KBM-7 (cell line): Measurements from ENCODE around the gene C12orf56.
"Not testable (repeated sequence)": the region's sequence is repeated elsewhere in the genome, so short reads cannot be mapped to it uniquely, and the experiment has no call there.

Experiments
- DNase-seq: peaks from one replicate; pipeline ENCODE4 v3.0.0-alpha.2; 2015
- in situ Hi-C: fragments of 300-500 bp; cut with MboI; formaldehyde crosslinking; loops from 2 replicates; pipeline ENCODE4 v1.14.3; 2020; ENCODE audit warnings: low sequenced_read_pairs, low pct_unique_long_range_greater_than_20kb, mixed read lengths

C12orf56 gene

GRCh38 chr12:64392221-64392620, 1.7 kb upstream of the C12orf56 start:
- in situ Hi-C loops = no loop called here
- peak; percentile 50 for DNase-seq

DNA sequence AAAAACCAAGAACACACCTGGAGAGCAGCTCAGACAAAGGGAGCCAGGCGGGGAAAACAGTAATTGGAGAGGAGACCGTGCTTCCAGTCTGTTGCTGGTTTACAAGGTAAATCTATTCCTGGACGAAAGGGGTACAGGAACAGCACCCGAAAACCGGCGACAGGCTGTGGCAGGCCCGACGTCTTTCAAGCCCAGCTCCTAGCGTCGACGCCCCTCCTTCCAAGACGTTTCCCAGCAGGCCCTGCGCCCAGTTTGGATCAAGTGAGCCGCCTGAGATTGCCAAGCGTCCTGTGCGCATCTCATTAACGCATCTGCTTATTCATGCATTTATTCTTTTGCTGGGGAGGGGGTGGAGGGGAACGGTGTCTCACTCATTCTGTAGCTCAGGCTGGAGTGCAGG, 1.4 kb downstream of the C12orf56 start:
- no peak for DNase-seq
- in situ Hi-C loops = no loop called here

DNA sequence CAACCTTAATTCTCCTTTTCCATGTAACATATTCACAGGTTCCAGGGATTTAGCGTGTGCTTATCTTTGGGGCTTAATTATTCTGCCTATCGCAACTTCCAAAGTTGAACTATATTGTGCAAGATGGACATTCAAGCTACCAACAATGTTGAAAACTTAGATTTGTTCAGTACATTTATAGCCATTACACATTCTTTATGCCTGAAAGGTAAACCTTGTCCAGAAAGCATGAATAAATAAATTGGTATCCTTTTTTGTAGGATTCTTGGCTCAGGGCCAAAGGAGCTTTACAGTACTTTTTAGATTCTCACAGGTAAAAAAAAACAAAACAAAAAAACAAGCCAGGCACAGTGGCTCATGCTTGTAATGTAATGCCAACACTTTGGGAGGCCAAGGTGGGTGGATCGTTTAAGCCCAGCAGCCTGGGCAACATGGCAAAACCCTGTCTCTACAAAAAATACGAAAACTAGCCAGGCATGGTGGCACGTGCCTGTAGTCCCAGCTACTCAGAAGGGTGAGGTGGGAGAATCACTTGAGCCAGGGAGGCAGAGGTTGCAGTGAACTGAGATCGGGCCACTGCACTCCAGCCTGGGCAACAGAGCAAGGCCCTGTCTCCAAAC, 3.3 kb downstream of the C12orf56 start:
- in situ Hi-C loops = no loop called here
- no peak for DNase-seq

DNA sequence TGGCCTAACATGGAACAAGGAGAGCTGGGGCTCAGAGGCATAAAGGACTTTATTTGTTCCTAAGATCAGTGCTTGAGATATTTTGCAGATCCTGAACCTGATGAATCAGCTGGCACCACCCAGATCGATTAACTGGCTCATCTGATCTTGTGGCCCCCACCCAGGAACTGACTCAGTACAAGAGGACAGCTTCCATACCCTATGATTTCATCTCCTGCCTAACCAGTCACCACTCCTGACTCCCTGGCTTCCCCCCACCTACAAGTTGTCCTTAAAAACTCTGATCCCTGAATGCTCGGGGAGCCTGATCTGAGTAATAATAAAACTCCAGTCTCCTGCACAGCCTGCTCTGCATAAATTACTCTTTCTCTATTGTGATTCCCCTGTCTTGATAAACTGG, 5.1 kb downstream of the C12orf56 start:
- in situ Hi-C loops = no loop called here
- no peak for DNase-seq

DNA sequence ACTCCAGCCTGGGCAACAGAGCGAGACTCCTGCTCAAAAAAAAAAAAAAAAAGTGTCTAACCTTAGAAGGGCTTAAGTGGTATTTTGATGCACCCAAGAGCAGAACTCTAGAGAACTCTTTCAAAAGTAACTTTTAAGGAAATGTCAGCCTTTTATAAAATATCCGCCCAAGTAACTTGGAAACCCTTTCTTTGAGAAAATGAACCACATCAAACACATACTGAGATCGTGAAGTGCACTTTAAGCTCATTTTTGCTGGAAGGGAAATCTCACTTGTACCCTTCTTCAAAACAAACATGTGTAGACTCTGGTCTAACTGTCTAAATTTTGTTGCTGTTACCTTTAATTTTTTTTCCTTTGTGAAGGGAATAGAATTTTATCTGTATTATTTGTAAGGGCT, 5.5 kb downstream of the C12orf56 start:
- in situ Hi-C loops = no loop called here
- no peak for DNase-seq

DNA sequence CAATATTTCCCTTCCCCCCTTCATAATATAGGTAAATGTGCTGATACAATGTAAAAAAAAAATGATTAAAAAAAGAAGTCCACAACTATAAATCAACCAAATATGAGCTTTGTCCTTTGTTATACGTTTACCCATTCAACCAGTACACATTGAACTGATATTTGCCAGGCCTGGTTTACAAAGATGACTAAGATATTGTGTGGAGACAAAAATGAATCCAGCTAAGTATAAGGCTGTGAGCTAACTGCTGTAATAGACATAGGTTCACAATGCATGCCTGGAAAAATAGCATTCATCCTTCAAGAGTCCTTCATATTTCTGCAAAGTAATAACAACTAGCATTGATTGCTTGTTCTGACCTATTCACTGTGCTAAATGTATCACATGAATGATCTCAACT, 6.9 kb downstream of the C12orf56 start:
- no peak for DNase-seq
- in situ Hi-C loops = no loop called here

DNA sequence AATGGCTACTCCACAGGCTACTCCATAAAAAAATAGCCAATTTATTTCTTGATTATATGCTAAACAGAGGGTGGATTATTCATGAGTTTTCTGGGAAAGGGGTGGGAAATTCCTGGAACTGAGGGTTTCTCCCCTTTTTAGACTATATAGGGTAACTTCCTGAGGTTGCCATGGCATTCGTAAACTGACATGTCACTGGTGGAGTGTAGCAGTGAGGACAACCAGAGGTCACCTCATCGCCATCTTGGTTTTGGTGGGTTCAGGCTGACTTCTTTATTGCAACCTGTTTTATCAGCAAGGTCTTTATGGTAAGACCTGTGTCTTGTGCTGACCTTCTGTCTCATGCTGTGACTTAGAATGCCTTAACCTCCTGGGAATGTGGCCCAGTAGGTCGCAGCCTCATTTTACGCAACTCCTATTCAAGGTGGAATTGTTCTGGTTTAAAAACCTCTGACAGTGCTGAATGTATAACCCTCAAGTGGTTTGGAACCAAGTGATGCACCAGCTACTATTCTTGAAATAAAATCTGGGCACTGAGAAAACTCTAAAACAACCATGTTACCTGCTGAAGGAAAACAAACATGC, 27.7 kb downstream of the C12orf56 start:
- in situ Hi-C loops = no loop called here
- DNase-seq = no peak

GRCh38 chr12:64361173-64361572, 29.4 kb downstream of the C12orf56 start:
- in situ Hi-C loops = not testable (repeated sequence)

GRCh38 chr12:64356209-64356608, 34.3 kb downstream of the C12orf56 start:
- DNase-seq, in situ Hi-C loops: not testable (repeated sequence)

More at GRCh38 chr12:64361173-64361572, 29.4 kb downstream of the C12orf56 start:
- not testable (repeated sequence) for DNase-seq

DNA sequence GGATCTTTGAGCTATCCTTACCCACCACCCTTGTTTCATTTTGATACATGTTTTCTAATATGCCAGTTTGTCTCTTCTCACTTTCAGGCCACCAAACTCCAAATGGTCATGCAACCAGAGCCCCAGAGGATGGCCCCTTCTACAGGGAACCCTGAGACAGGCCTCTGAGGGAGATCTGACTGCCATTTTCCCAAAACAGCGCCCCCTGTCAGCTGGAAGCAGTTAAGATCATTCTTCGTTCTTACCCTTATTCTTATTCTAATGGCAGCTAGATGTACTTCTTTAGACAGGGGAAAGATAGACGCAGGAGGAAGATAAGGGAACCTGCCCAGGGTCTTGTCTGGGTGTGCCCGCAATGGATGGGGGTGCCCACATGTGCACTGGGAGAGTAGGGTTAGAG, 38.4 kb downstream of the C12orf56 start:
- DNase-seq = no peak
- in situ Hi-C loops = no loop called here

DNA sequence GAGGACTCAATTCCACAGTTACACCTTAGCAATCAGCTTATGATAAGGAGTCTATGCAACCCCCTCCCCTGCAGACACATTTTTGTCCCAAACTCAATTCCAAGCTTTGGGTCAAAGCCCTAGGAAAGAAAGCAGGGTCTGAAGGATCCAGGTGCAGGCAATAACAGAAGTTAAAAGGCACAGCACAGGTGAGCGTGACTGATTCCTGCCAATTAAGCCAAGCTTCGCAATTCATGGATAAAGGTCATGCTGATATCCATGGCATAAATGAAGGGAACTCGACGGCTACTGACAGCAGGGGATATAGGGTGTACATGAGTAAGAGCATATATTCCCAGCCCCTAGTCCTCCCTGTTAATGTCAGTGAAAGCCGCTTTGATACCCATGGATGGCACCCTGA, 39.3 kb downstream of the C12orf56 start:
- in situ Hi-C loops = no loop called here
- DNase-seq = no peak

GRCh38 chr12:64347630-64348029, 42.9 kb downstream of the C12orf56 start:
- DNase-seq = no peak
- in situ Hi-C loops = no loop called here

DNA sequence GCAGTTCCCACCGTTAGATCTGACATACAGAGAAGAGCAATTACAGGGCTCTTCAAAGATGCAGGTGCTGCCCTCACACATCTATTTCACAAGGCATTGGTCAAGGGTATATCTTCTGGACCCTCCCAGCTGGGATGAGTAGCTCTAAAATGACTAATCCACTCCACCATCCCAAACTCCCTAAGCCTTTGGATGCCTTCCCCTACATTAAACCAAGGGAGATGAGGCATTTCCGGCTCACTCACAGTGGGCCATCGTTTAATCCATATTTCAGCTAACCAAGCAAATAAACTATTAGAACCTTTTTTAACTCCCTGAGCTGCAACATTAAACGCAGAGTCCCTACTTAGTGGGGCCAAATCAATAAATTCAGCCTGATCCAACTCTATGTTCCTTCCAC, 45.9 kb downstream of the C12orf56 start:
- in situ Hi-C loops, DNase-seq: not testable (repeated sequence)

GRCh38 chr12:64340546-64340945, 50.0 kb downstream of the C12orf56 start:
- in situ Hi-C loops, DNase-seq: not testable (repeated sequence)

DNA sequence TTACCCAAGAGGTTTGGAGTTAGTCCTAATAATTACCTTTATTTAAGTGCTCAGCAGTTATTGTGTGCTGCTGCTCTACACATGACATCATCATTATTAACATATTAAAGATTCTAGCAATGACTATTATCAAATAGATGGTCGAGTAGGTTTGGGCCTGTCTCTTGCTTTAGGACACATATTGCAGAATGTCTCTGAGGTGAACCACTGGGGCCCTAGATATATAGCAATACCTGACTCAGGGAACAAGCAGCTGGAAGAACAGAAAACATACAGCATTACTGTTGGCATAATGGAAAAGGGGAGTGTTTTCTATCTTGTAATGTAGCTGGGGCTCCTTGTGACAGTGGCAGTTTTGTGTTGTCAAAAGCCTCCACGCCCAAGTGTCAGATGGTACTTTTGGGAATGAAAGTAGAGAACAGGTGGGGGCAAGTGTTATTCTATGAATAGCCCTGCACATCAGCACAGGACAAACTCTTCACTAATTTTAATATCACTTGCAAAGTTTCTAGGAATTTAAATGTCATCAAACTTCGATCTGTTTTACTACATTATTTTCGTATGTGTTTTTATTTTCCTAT, 54.6 kb downstream of the C12orf56 start:
- no peak for DNase-seq
- in situ Hi-C loops = no loop called here

- in situ Hi-C loops = no loop called here
- DNase-seq = no peak
Measured at GRCh38 chr12:64332938-64333337, 57.6 kb downstream of the C12orf56 start.

DNA sequence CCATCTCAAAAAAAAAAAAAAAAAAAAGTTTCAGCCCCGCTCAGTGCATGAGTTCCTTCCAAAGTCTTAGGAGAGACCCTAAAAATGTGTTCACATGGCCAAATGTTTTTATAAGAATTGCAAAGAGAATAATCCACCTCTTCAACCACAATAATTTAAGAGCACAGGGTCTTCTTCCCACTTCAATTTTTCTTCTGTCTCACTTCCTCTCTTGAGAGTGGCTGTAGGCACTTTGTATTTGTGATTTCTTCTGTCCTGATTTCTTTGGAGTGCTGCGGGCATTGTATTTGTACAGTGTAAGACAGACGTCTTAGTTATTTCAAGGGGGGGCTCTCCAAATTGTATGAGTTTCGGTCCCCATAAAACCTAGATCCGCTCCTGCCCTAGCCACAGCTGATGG, 58.3 kb downstream of the C12orf56 start:
- no peak for DNase-seq
- in situ Hi-C loops = no loop called here

GRCh38 chr12:64329031-64329710, 61.4 kb downstream of the C12orf56 start:
- DNase-seq, in situ Hi-C loops: not testable (repeated sequence)

- no peak for DNase-seq
- in situ Hi-C loops = no loop called here
Measured at GRCh38 chr12:64325055-64325454, 65.5 kb downstream of the C12orf56 start.

DNA sequence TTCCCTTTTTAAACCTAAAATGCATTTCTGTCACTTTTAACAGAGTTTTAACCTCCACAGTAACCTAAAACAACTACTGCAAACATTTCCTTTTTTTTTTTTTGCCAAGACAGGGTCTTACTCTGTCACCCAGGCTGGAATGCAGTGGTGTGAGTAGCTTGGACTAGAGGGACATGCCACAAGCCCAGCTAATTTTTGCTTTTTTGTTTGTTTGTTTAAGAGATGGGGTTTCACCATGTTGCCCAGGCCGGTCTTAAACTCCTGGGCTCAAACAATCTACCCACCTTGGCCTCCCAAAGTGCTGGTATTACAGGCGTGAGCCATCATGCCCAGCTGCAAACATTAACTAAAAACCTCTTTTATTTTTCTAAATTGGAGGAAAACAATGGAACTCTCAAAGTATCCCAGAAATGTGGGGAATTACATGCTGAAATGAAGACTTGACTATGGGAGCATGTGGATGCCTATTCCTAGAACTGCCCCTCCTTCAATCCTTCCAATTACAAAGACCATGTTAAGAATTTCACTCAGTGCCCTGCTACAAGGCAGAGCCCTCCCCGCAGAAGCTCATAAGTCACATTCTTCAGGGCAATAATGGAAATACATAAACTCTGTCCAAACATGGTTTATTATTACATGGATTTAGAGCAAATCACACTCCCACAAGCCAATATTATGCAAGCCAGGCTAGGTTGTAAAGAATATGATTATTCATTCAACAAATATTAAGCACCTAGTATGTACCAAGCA, 66.9 kb downstream of the C12orf56 start:
- in situ Hi-C loops = no loop called here
- DNase-seq = no peak
